SK-N-MC (cell line): ENCODE data around the gene CIAO2B.

Source experiments
- EZH2 ChIP-seq: fragments of 200-600 bp; sonication (generic); IDR thresholded peaks from one replicate; pipeline ENCODE4 v1.6.1; 2017; ENCODE audit warnings: antibody characterized with exemption
- POLR2AphosphoS5 ChIP-seq: IDR thresholded peaks from 2 replicates; pipeline ENCODE4 v1.6.1; 2012; ENCODE audit warnings: mild to moderate bottlenecking, low read depth, low read length, borderline replicate concordance

GRCh38 chr16:66961914-66962313 lies 27.7 kb upstream of the CIAO2B start:
- TF ChIP-seq EZH2: no peak
- no peak for TF ChIP-seq POLR2AphosphoS5
